ENCODE data around the gene PRPH. TPM values are rescaled to one million over a fixed set of nuclear protein-coding genes. Genes with fewer than 3 reads are reported as not detected.

Gene PRPH
- total and polyA plus RNA-seq, 2 of the 8 experiments (the other 6 are each of a cell fraction or from before 2014, with no cell fraction given): 0.79 to 1.4 TPM

DNA sequence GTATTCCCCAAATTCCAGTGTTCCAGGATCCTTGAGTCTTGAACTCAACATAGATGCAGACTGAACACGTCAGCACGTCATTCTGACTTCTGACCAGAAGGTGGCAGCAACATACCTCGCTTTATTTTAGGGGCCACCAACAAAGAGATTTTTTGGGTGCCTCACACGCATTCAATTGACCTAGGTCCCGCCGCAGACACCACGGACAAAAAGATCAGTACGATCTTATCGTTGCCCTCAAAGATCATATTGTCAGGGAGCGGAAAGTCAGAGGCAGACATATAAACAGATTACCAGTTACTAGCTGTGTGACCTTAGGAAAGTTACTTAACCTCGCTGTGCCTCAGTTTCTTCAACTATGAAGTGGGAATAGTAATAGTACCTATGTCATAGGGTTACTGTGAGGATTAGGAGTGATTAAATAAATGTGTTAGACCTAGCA is 6.5 kb upstream of the PRPH start (continued):
- TF ChIP-seq, protein P1, sequence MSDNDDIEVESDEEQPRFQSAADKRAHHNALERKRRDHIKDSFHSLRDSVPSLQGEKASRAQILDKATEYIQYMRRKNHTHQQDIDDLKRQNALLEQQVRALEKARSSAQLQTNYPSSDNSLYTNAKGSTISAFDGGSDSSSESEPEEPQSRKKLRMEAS (IDR thresholded peaks at IDR 0.05): no peak; the same call in 1 of the 2 replicates
- TF ChIP-seq CBX8 (IDR thresholded peaks at IDR 0.05; ENCODE audit: borderline replicate concordance, low read depth, low read length) (no peak), RFX5 (IDR thresholded peaks at IDR 0.05; ENCODE audit: borderline replicate concordance, low read depth, low read length) (no peak), EGR1 (IDR thresholded peaks at IDR 0.05; ENCODE audit: borderline replicate concordance, low read depth, low read length) (no peak), SIN3A (conservative IDR thresholded peaks at IDR 0.05 in 1 of 2, IDR thresholded peaks at IDR 0.05 in 1 of 2; ENCODE audit: low read depth in 1 of 2, low read length in 2 of 2) (no peak), TAF1 (IDR thresholded peaks at IDR 0.05; ENCODE audit: low read depth, low read length) (no peak), EP300 (IDR thresholded peaks at IDR 0.05; ENCODE audit: borderline replicate concordance in 1 of 2, low read depth in 2 of 2, low read length in 2 of 2) (no peak), CREB1 (IDR thresholded peaks at IDR 0.05) (peak; percentile 91), TCF12 (IDR thresholded peaks at IDR 0.05; ENCODE audit: low read depth, low read length) (no peak), NRF1 (IDR thresholded peaks at IDR 0.05; ENCODE audit: low read depth, low read length) (no peak)
- TF ChIP-seq, protein P2, sequence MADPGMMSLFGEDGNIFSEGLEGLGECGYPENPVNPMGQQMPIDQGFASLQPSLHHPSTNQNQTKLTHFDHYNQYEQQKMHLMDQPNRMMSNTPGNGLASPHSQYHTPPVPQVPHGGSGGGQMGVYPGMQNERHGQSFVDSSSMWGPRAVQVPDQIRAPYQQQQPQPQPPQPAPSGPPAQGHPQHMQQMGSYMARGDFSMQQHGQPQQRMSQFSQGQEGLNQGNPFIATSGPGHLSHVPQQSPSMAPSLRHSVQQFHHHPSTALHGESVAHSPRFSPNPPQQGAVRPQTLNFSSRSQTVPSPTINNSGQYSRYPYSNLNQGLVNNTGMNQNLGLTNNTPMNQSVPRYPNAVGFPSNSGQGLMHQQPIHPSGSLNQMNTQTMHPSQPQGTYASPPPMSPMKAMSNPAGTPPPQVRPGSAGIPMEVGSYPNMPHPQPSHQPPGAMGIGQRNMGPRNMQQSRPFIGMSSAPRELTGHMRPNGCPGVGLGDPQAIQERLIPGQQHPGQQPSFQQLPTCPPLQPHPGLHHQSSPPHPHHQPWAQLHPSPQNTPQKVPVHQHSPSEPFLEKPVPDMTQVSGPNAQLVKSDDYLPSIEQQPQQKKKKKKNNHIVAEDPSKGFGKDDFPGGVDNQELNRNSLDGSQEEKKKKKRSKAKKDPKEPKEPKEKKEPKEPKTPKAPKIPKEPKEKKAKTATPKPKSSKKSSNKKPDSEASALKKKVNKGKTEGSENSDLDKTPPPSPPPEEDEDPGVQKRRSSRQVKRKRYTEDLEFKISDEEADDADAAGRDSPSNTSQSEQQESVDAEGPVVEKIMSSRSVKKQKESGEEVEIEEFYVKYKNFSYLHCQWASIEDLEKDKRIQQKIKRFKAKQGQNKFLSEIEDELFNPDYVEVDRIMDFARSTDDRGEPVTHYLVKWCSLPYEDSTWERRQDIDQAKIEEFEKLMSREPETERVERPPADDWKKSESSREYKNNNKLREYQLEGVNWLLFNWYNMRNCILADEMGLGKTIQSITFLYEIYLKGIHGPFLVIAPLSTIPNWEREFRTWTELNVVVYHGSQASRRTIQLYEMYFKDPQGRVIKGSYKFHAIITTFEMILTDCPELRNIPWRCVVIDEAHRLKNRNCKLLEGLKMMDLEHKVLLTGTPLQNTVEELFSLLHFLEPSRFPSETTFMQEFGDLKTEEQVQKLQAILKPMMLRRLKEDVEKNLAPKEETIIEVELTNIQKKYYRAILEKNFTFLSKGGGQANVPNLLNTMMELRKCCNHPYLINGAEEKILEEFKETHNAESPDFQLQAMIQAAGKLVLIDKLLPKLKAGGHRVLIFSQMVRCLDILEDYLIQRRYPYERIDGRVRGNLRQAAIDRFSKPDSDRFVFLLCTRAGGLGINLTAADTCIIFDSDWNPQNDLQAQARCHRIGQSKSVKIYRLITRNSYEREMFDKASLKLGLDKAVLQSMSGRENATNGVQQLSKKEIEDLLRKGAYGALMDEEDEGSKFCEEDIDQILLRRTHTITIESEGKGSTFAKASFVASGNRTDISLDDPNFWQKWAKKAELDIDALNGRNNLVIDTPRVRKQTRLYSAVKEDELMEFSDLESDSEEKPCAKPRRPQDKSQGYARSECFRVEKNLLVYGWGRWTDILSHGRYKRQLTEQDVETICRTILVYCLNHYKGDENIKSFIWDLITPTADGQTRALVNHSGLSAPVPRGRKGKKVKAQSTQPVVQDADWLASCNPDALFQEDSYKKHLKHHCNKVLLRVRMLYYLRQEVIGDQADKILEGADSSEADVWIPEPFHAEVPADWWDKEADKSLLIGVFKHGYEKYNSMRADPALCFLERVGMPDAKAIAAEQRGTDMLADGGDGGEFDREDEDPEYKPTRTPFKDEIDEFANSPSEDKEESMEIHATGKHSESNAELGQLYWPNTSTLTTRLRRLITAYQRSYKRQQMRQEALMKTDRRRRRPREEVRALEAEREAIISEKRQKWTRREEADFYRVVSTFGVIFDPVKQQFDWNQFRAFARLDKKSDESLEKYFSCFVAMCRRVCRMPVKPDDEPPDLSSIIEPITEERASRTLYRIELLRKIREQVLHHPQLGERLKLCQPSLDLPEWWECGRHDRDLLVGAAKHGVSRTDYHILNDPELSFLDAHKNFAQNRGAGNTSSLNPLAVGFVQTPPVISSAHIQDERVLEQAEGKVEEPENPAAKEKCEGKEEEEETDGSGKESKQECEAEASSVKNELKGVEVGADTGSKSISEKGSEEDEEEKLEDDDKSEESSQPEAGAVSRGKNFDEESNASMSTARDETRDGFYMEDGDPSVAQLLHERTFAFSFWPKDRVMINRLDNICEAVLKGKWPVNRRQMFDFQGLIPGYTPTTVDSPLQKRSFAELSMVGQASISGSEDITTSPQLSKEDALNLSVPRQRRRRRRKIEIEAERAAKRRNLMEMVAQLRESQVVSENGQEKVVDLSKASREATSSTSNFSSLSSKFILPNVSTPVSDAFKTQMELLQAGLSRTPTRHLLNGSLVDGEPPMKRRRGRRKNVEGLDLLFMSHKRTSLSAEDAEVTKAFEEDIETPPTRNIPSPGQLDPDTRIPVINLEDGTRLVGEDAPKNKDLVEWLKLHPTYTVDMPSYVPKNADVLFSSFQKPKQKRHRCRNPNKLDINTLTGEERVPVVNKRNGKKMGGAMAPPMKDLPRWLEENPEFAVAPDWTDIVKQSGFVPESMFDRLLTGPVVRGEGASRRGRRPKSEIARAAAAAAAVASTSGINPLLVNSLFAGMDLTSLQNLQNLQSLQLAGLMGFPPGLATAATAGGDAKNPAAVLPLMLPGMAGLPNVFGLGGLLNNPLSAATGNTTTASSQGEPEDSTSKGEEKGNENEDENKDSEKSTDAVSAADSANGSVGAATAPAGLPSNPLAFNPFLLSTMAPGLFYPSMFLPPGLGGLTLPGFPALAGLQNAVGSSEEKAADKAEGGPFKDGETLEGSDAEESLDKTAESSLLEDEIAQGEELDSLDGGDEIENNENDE (IDR thresholded peaks at IDR 0.05; ENCODE audit: insufficient replicate concordance, low read length): no peak

Measured in H1 (cell line).